Measurements from ENCODE around the gene TSC22D2.

TSC22D2 gene

DNA sequence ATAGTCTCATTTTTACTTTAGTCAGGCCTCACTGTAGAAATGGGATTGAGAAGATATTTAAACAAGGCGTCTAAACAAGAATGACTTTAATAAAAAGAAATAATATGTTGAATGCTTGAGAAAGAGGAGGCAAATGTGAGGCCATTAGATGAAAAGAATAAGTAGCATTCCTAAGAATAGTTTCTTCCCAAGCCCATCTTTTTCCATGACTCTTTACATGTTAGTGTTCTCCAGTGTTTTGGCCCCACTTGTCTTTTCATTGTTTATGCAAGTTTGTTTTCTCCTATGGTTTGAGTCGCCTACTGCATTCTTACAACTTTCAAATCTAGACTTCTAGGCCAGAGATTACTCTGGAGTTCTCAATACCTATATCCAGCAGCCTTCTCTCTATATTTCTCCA is 39.0 kb downstream of the TSC22D2 start:
- TF ChIP-seq, protein P1, sequence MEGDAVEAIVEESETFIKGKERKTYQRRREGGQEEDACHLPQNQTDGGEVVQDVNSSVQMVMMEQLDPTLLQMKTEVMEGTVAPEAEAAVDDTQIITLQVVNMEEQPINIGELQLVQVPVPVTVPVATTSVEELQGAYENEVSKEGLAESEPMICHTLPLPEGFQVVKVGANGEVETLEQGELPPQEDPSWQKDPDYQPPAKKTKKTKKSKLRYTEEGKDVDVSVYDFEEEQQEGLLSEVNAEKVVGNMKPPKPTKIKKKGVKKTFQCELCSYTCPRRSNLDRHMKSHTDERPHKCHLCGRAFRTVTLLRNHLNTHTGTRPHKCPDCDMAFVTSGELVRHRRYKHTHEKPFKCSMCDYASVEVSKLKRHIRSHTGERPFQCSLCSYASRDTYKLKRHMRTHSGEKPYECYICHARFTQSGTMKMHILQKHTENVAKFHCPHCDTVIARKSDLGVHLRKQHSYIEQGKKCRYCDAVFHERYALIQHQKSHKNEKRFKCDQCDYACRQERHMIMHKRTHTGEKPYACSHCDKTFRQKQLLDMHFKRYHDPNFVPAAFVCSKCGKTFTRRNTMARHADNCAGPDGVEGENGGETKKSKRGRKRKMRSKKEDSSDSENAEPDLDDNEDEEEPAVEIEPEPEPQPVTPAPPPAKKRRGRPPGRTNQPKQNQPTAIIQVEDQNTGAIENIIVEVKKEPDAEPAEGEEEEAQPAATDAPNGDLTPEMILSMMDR (IDR thresholded peaks at IDR 0.05) = no peak
- Histone ChIP-seq H3K27ac (no peak overlapping the region), H3K4me3 (no peak overlapping the region)
- DNase-seq (ENCODE audit: low spot score) = no peak

DNA sequence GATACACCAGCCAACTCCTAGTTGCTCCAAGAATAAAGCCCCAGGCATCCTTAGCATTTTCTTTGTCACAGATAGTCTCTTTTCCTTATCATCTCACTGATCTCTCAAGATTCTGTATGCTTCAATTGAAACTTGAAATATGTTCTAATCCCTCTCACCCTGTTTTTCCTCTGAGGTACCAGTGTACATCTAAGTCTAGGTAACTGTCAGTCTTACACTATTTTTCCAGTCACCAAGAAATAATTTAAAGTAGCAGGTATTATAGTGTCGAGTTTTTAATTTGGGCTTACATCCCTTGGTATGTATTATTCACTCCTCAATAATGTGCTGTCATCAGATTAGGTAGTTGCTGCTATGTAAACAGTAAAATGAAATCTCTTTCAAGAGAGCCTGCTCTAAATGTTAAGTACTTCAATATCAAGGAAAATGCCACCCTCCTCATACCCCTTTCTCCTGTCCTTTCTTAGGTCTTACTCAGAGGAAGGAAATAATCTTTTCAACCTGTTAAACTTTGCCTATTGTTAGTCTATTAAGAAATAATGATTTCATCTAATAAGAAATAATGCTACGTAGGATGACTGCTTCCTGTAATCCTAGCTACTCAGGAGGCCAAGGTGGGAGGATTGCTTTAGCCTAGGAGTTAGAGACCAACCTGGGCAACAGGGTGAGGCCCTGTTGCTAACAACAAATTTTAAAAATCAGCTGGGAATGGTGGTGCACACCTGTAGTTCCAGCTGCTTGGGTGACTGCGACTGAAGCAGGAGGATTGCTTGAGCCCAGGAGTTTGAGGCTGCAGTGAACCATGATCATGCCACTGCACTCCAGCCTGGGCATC is 39.8 kb downstream of the TSC22D2 start:
- H3K4me3 ChIP-seq = no peak overlapping the region
- TF ChIP-seq, protein P1 (IDR thresholded peaks at IDR 0.05) = no peak
- DNase-seq (ENCODE audit: low spot score) = no peak
- H3K27ac ChIP-seq = no peak overlapping the region

DNA sequence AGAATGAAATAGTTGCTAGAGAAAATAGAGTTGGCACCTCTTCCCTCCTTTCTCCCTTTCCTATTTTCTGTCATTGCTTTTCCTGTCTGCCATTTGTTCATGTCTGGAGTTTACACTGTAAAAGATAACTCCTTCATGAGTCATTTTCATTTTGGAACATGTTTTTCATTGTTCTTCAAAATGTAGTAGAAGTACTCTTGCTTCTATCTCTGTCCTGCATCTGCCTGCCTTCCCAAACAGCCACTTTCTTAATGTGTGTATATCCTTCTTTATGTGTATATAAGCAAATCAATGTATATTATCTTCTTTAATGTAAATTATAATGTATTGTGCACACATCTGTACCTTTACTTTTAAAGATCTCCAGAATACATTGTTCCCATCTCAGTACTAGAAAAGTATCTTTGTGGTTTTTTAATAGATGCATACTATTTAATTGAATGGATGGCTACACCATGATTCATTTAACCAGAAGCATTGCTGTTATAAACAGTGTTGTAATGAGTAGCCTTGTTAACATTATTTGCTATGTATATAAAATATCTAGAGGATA is 41.1 kb downstream of the TSC22D2 start:
- Histone ChIP-seq H3K27ac (no peak overlapping the region), H3K4me3 (no peak overlapping the region)
- TF ChIP-seq, protein P1 (IDR thresholded peaks at IDR 0.05) = no peak
- DNase-seq (ENCODE audit: low spot score) = no peak

DNA sequence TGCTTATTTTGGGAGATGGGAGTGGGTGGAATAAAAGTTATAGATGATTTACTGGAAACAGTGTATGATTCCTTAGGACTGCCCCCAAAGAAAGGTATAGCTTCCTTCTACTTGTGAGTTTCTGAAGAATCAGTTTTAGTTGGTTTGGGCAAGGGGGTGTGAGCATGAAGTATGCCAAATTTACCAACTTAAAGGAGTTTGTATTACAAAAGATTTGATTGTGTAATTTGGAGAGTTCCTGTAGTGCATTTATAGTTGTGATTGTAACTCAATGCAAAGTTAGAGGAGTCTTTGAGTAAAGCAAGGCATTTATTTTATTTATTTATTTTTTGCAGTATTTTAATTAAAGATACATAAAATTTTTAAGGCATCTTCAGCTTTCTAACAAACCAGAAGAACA is 42.8 kb downstream of the TSC22D2 start:
- TF ChIP-seq, protein P1 (IDR thresholded peaks at IDR 0.05) = no peak
- H3K4me3 ChIP-seq = no peak overlapping the region
- no peak for DNase-seq (ENCODE audit: low spot score)
- no peak overlapping the region for H3K27ac ChIP-seq

DNA sequence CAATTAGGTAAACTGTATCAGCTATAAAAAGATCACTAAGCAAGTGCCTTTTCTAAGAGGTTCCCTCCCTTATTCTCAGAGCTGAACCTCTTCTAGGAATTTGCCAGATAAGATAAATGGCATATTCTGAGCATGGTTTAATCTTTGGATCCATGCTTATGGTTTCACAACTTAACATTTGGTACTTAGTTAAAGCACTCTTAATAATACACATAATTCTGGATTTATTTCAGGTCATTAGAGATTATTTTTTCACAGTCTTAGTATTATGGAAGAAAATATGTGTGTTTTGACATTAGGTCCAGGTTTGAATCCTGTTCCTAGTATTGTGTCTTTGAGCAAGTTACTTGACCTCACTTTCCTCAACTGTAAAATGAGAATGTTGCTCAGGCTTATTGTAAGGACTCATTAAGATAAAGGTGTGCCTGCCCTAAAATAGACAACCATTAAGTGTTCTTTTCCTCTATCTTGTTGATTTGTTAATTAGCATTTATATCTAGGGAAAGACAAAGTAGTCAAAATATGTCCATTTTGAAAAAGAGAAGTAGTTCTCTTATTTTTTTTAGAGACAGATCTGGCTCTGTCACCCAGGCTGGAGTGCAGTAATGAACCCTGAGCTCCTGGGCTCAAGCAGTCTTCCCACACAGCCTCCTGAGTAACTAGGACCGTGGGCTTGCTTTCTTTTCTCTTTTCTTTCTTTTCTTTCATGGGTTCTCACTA is 43.4 kb downstream of the TSC22D2 start:
- no peak for DNase-seq (ENCODE audit: low spot score)
- TF ChIP-seq, protein P1 (IDR thresholded peaks at IDR 0.05) = no peak
- Histone ChIP-seq H3K27ac (no peak overlapping the region), H3K4me3 (no peak overlapping the region)

DNA sequence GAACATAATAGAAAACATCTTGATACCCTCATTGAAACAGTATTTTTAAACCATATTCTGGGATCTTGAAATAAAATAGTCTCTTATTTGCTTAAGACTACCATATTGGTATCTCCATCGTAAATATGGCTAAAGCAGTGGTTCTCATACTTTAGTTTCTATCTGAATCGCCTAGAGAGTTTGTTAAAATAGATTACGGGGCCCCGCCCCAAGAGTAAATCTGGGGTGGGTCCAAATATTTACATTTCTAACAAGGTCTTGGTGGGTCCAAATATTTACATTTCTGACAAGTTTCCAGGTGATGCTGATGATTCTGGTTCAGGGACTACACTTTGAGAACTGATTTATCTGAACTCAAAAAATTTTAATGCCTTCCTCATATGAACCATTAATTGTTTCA is 45.3 kb downstream of the TSC22D2 start:
- TF ChIP-seq, protein P1 (IDR thresholded peaks at IDR 0.05) = no peak
- DNase-seq (ENCODE audit: low spot score) = no peak
- no peak overlapping the region for H3K4me3 ChIP-seq
- no peak overlapping the region for H3K27ac ChIP-seq

Measured in coronary artery (tissue), 2 donors.